Endodermal cell (in vitro differentiated cells): ENCODE results near the gene CLDN20. TPM values are rescaled to one million over a fixed set of nuclear protein-coding genes. Genes with fewer than 3 reads are reported as not detected.

Experiments
- DNase-seq: peaks from one replicate; pipeline ENCODE4 v3.0.0-alpha.2; 2017
- H3K27ac ChIP-seq: 2 replicates; pipeline ENCODE4 v1.5.1; 2013; ENCODE audit warnings: mild to moderate bottlenecking, low read depth, low read length, moderate library complexity
- H3K27me3 ChIP-seq: 2 replicates; pipeline ENCODE4 v1.6.1; 2013; ENCODE audit warnings: mild to moderate bottlenecking, low read length, moderate library complexity; ENCODE audit not compliant: insufficient read depth, control insufficient read depth, poor library complexity, severe bottlenecking
- H3K36me3 ChIP-seq: 2 replicates; pipeline ENCODE4 v1.7.0; 2013; ENCODE audit warnings: mild to moderate bottlenecking, low read length, moderate library complexity; ENCODE audit not compliant: control insufficient read depth, insufficient read depth
- H3K4me1 ChIP-seq: one replicate; pipeline ENCODE4 v1.7.0; 2013; ENCODE audit warnings: low read length; ENCODE audit not compliant: control insufficient read depth, insufficient read depth
- H3K4me3 ChIP-seq: 2 replicates; pipeline ENCODE4 v1.5.1; 2013; ENCODE audit warnings: mild to moderate bottlenecking, low read length, moderate library complexity
- H3K9ac ChIP-seq: 2 replicates; pipeline ENCODE4 v1.6.1; 2013; ENCODE audit warnings: mild to moderate bottlenecking, low read length, moderate library complexity; ENCODE audit not compliant: poor library complexity, severe bottlenecking; ENCODE audit errors: extremely low read depth
- H3K9me3 ChIP-seq: 2 replicates; pipeline ENCODE4 v1.6.1; 2013; ENCODE audit warnings: mild to moderate bottlenecking, low read length, moderate library complexity; ENCODE audit not compliant: control insufficient read depth
- H3K27ac Mint-ChIP-seq: 2 replicates; pipeline ENCODE4 v1.8.0; 2020; ENCODE audit warnings: mixed read lengths
- H3K27me3 Mint-ChIP-seq: 2 replicates; pipeline ENCODE4 v1.8.0; 2021; ENCODE audit warnings: mild to moderate bottlenecking, mixed read lengths; ENCODE audit not compliant: insufficient read depth
- H3K36me3 Mint-ChIP-seq: 2 replicates; pipeline ENCODE4 v1.8.0; 2020; ENCODE audit warnings: low read depth, mixed read lengths
- H3K4me1 Mint-ChIP-seq: 2 replicates; pipeline ENCODE4 v1.8.0; 2020; ENCODE audit warnings: mixed read lengths
- H3K4me3 Mint-ChIP-seq: 2 replicates; pipeline ENCODE4 v1.8.0; 2020; ENCODE audit warnings: mild to moderate bottlenecking, moderate library complexity, mixed read lengths
- H3K9me3 Mint-ChIP-seq: 2 replicates; pipeline ENCODE4 v1.8.0; 2020; ENCODE audit warnings: mild to moderate bottlenecking, mixed read lengths
- CTCF ChIP-seq: fragments of 200-600 bp; sonication (generic); conservative IDR thresholded peaks from 2 replicates; pipeline ENCODE4 v1.5.0; 2021; ENCODE audit warnings: antibody characterized with exemption, mild to moderate bottlenecking
- WGBS, 2 experiments: methylation state at CpG; one replicate each; pipeline versions ENCODE4 v1.1.5 to v1.1.7; 2013; ENCODE audit warnings: missing lambda C conversion rate in 2 of 2, mixed read lengths in 1 of 2; ENCODE audit not compliant: insufficient coverage in 1 of 2, insufficient read length in 1 of 2; 5-methylcytosine and 5-hydroxymethylcytosine counted together
- total RNA-seq, 2 donors: library from RNA; stranded (reverse); fragmentation: NEBNext Ultra II Directional in 1 of 2; extraction: Animal tissue kit (Norgen Biotek cat#: 25700) in 1 of 2; gene quantifications; 2 replicates in 1 of 2; 3 replicates in 1 of 2; pipeline ENCODE4 v1.2.1, GENCODE V29; 2021

Gene CLDN20
- total RNA-seq, 2 donors from 2014 or later = not detected

DNA sequence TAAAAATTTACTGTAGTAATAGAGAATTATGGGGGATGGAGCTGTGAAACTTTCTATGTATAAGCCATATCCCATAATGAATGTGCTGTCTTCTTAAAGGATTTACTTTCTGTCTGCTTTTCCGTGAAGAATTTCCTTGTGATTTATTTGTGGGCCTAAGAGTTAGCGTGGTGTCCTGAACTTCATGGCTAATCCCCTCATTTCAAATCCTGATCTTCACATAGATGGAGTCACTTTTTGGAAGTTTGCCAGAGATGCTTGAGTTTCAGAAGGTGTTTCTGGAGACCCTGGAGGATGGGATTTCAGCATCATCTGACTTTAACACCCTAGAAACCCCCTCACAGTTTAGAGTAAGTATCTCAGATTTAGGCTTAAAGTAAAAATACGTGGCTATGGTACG lies 19.4 kb upstream of the CLDN20 start:
- H3K27me3 ChIP-seq = no peaks in the 10 kb centered on the region
- H3K4me1 ChIP-seq = no peaks in the 10 kb centered on the region
- Mint-ChIP-seq H3K27me3 (no peaks in the 10 kb centered on the region), H3K9me3 (peaks cover 1% of the 10 kb centered on the region), H3K27ac (no peak overlapping the region), H3K36me3 (peaks cover 28% of the 10 kb centered on the region), H3K4me3 (no peak overlapping the region), H3K4me1 (no peaks in the 10 kb centered on the region)
- DNase-seq = peak; percentile 3
- no peak for TF ChIP-seq CTCF
- WGBS, 2 experiments = 90 to 100% methylated on average over 1 to 4 of the region's 4 CpGs
- H3K27ac ChIP-seq = no peak overlapping the region
- H3K4me3 ChIP-seq = no peak overlapping the region
- peaks cover 27% of the 10 kb centered on the region for H3K36me3 ChIP-seq
- H3K9ac ChIP-seq = no peak overlapping the region
- H3K9me3 ChIP-seq = no peaks in the 10 kb centered on the region

DNA sequence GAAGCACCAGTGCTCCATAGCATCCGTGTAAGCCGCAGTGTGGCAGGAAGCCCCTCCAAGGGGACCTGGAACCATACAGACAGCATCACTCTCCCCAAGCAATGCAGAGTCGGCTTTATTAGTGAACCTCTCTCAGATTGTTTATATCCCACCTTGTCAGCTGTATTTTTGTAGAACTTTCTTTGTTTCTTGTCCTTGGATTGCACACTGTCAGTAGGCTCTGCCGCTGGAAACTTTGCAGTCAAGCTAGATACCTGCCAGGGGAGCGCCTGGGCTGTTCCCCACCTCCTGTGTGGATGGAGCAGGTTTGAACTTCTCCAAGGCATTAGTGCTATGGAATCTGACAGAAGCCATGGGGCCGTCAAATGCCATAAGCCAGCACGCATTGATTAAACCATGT lies 18.6 kb upstream of the CLDN20 start:
- Histone ChIP-seq H3K4me1 (no peaks in the 10 kb centered on the region), H3K27ac (no peak overlapping the region), H3K36me3 (peaks cover 35% of the 10 kb centered on the region), H3K9ac (no peak overlapping the region), H3K9me3 (no peaks in the 10 kb centered on the region), H3K4me3 (no peak overlapping the region), H3K27me3 (no peaks in the 10 kb centered on the region)
- Mint-ChIP-seq H3K4me1 (no peaks in the 10 kb centered on the region), H3K36me3 (peaks cover 32% of the 10 kb centered on the region), H3K4me3 (no peak overlapping the region), H3K27me3 (no peaks in the 10 kb centered on the region), H3K27ac (no peak overlapping the region), H3K9me3 (no peaks in the 10 kb centered on the region)
- peak; percentile 38 for DNase-seq
- 94 to 100% methylated on average over 5 to 7 of the region's 7 CpGs for WGBS, 2 experiments
- TF ChIP-seq CTCF = no peak

GRCh38 chr6:155245831-155246230 lies 18.0 kb upstream of the CLDN20 start:
- no peak overlapping the region for H3K4me3 ChIP-seq
- Mint-ChIP-seq H3K36me3 (peaks cover 27% of the 10 kb centered on the region), H3K27ac (peak overlapping the region; percentile 68), H3K4me1 (no peaks in the 10 kb centered on the region), H3K4me3 (no peak overlapping the region), H3K9me3 (no peaks in the 10 kb centered on the region), H3K27me3 (no peaks in the 10 kb centered on the region)
- no peak for TF ChIP-seq CTCF
- H3K27me3 ChIP-seq = no peaks in the 10 kb centered on the region
- WGBS, 2 experiments = 92 to 100% methylated on average over 1 to 3 of the region's 3 CpGs
- peaks cover 41% of the 10 kb centered on the region for H3K36me3 ChIP-seq
- no peaks in the 10 kb centered on the region for H3K4me1 ChIP-seq
- H3K27ac ChIP-seq = no peak overlapping the region
- peak; percentile 13 for DNase-seq
- no peaks in the 10 kb centered on the region for H3K9me3 ChIP-seq
- no peak overlapping the region for H3K9ac ChIP-seq
